GM19193 (cell line): ENCODE measurements around the gene PCNT.

Experiments
- POLR2A ChIP-seq: IDR thresholded peaks from 4 replicates; pipeline ENCODE4 v1.6.1; 2011; ENCODE audit not compliant: insufficient read depth, insufficient read length; ENCODE audit errors: extremely low read depth

The PCNT gene

GRCh38 chr21:46375560-46376230 is 51.7 kb downstream of the PCNT start:
- TF ChIP-seq POLR2A, result no peak

GRCh38 chr21:46376231-46376628 is 52.3 kb downstream of the PCNT start:
- no peak for TF ChIP-seq POLR2A

GRCh38 chr21:46376856-46377453 is 53.0 kb downstream of the PCNT start:
- TF ChIP-seq POLR2A, result no peak

- TF ChIP-seq POLR2A, result no peak
Observed at GRCh38 chr21:46377789-46378188, 53.8 kb downstream of the PCNT start.

- no peak for TF ChIP-seq POLR2A
Observed at GRCh38 chr21:46379105-46379504, 55.1 kb downstream of the PCNT start.

- no peak for TF ChIP-seq POLR2A
Observed at GRCh38 chr21:46379691-46380090, 55.7 kb downstream of the PCNT start.

- no peak for TF ChIP-seq POLR2A
Observed at GRCh38 chr21:46381541-46381940, 57.6 kb downstream of the PCNT start.

- no peak for TF ChIP-seq POLR2A
Observed at GRCh38 chr21:46384556-46384955, 60.6 kb downstream of the PCNT start.

GRCh38 chr21:46385846-46386733 is 62.1 kb downstream of the PCNT start:
- TF ChIP-seq POLR2A, result no peak

GRCh38 chr21:46386734-46387088 is 62.8 kb downstream of the PCNT start:
- TF ChIP-seq POLR2A, result no peak

GRCh38 chr21:46388206-46388880 is 64.4 kb downstream of the PCNT start:
- no peak for TF ChIP-seq POLR2A

- TF ChIP-seq POLR2A, result no peak
Observed at GRCh38 chr21:46388896-46389295, 64.9 kb downstream of the PCNT start.

- TF ChIP-seq POLR2A, result no peak
Observed at GRCh38 chr21:46390603-46391545, 66.9 kb downstream of the PCNT start.

GRCh38 chr21:46391773-46392172 is 67.8 kb downstream of the PCNT start:
- TF ChIP-seq POLR2A, result no peak
